Progenitor cell of endocrine pancreas (in vitro differentiated cells): ENCODE results near the gene CCNT2. TPM values are rescaled to one million over a fixed set of nuclear protein-coding genes. Genes with fewer than 3 reads are reported as not detected.
"Not testable (repeated sequence)": the region's sequence is repeated elsewhere in the genome, so short reads cannot be mapped to it uniquely, and the experiment has no call there.

Experiments
- DNase-seq: peaks from one replicate; pipeline ENCODE4 v3.0.0; 2021; ENCODE audit warnings: low spot score; ENCODE audit not compliant: unreplicated experiment
- H3K27ac Mint-ChIP-seq: 2 replicates; pipeline ENCODE4 v1.8.0; 2021; ENCODE audit warnings: mild to moderate bottlenecking, moderate library complexity, mixed read lengths
- H3K27me3 Mint-ChIP-seq: 2 replicates; pipeline ENCODE4 v1.8.0; 2021; ENCODE audit warnings: mixed read lengths
- H3K36me3 Mint-ChIP-seq: 2 replicates; pipeline ENCODE4 v1.8.0; 2022; ENCODE audit warnings: mixed read lengths; ENCODE audit not compliant: insufficient read depth
- H3K4me1 Mint-ChIP-seq: 2 replicates; pipeline ENCODE4 v1.8.0; 2021; ENCODE audit warnings: low read depth, mixed read lengths
- H3K4me3 Mint-ChIP-seq: 2 replicates; pipeline ENCODE4 v1.8.0; 2021; ENCODE audit warnings: low read depth, mild to moderate bottlenecking, moderate library complexity, mixed read lengths
- H3K9me3 Mint-ChIP-seq: 2 replicates; pipeline ENCODE4 v1.8.0; 2021; ENCODE audit warnings: low read depth, mixed read lengths
- total RNA-seq: library from RNA; stranded (reverse); gene quantifications from 2 replicates; pipeline ENCODE4 v1.2.1, GENCODE V29; 2021
- TF ChIP-seq, protein P1 (sequence below): fragments of 200-600 bp; sonication (generic); IDR thresholded peaks from one replicate; pipeline ENCODE4 v1.5.0; 2021; ENCODE audit warnings: antibody characterized with exemption, mild to moderate bottlenecking; ENCODE audit not compliant: unreplicated experiment

The CCNT2 gene
- total RNA-seq, 1 donor from 2014 or later: 74.8 TPM

DNA sequence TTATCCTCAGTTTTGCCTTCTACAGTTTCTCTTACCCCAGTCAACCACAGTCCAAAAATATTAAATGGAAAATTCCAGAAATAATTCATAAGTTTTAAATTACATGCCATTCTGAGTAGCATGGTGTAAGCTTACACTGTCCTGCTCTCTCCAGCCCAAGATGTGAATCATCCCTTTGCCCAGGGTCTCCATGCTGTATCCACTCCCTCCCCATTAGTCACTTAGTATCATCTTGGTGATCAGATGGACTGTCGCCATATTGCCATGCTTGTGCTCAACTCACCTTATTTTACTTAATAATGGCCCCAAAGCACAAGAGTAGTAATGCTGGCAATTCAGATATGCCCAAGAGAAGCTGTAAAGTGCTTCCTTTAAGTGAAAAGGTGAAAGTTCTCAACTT is 18.5 kb upstream of the CCNT2 start:
- no peak for DNase-seq
- Mint-ChIP-seq H3K27ac (no peak overlapping the region), H3K4me3 (no peak overlapping the region), H3K9me3 (peaks cover 2% of the 10 kb centered on the region), H3K36me3 (no peaks in the 10 kb centered on the region), H3K27me3 (no peaks in the 10 kb centered on the region), H3K4me1 (no peaks in the 10 kb centered on the region)
- TF ChIP-seq, protein P1, sequence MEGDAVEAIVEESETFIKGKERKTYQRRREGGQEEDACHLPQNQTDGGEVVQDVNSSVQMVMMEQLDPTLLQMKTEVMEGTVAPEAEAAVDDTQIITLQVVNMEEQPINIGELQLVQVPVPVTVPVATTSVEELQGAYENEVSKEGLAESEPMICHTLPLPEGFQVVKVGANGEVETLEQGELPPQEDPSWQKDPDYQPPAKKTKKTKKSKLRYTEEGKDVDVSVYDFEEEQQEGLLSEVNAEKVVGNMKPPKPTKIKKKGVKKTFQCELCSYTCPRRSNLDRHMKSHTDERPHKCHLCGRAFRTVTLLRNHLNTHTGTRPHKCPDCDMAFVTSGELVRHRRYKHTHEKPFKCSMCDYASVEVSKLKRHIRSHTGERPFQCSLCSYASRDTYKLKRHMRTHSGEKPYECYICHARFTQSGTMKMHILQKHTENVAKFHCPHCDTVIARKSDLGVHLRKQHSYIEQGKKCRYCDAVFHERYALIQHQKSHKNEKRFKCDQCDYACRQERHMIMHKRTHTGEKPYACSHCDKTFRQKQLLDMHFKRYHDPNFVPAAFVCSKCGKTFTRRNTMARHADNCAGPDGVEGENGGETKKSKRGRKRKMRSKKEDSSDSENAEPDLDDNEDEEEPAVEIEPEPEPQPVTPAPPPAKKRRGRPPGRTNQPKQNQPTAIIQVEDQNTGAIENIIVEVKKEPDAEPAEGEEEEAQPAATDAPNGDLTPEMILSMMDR: no peak

DNA sequence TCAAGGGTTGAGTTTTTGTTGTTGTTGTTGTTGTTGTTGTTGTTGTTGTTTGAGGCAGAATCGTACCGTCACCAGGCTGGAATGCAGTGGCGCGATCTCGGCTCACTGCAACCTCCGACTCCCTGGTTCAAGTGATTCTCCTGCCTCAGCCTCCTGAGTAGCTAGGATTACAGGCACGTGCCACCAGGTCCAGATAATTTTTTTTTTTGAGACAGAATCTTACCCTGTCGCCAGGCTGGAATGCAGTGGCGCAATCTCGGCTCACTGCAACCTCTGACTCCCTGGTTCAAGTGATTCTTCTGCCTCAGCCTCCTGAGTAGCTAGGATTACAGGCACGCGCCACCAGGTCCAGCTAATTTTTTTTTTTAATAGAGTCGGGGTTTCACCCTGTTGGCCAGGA is 14.9 kb upstream of the CCNT2 start:
- not testable (repeated sequence) for H3K9me3 Mint-ChIP-seq, H3K36me3 Mint-ChIP-seq, H3K4me3 Mint-ChIP-seq, H3K27ac Mint-ChIP-seq, DNase-seq, H3K27me3 Mint-ChIP-seq, H3K4me1 Mint-ChIP-seq

GRCh38 chr2:134905168-134905567 is 13.5 kb upstream of the CCNT2 start:
- Mint-ChIP-seq H3K4me1 (no peaks in the 10 kb centered on the region), H3K4me3 (no peak overlapping the region), H3K9me3 (peaks cover 7% of the 10 kb centered on the region), H3K36me3 (no peaks in the 10 kb centered on the region), H3K27ac (no peak overlapping the region), H3K27me3 (no peaks in the 10 kb centered on the region)
- TF ChIP-seq, protein P1: no peak
- no peak for DNase-seq

DNA sequence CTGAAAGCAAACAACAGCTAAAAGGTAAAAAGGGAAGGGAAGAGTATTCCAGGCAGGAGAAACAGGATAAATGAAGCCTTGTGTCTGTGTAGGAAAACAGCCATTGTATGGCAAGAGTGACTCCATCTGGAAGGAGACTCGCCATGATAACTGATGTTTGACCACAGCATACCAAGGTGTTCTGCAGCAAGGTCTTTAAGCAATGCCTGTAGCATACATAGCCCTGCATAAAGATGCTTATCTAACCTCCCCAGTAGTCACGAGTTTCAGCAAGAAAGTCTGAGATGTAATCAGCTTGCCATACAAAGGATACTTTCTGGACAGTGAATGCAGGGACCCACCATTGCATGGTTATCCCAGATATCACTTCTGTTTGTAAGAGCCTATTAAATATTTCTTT is 11.9 kb upstream of the CCNT2 start:
- Mint-ChIP-seq H3K27ac (no peak overlapping the region), H3K36me3 (no peaks in the 10 kb centered on the region), H3K4me1 (no peaks in the 10 kb centered on the region), H3K9me3 (peaks cover 7% of the 10 kb centered on the region), H3K27me3 (no peaks in the 10 kb centered on the region), H3K4me3 (no peak overlapping the region)
- no peak for DNase-seq
- TF ChIP-seq, protein P1: no peak

GRCh38 chr2:134907441-134908116 is 11.0 kb upstream of the CCNT2 start:
- not testable (repeated sequence) for H3K4me1 Mint-ChIP-seq, H3K36me3 Mint-ChIP-seq, H3K27ac Mint-ChIP-seq, DNase-seq, H3K4me3 Mint-ChIP-seq, H3K27me3 Mint-ChIP-seq
- H3K9me3 Mint-ChIP-seq: peaks cover 12% of the 10 kb centered on the region

DNA sequence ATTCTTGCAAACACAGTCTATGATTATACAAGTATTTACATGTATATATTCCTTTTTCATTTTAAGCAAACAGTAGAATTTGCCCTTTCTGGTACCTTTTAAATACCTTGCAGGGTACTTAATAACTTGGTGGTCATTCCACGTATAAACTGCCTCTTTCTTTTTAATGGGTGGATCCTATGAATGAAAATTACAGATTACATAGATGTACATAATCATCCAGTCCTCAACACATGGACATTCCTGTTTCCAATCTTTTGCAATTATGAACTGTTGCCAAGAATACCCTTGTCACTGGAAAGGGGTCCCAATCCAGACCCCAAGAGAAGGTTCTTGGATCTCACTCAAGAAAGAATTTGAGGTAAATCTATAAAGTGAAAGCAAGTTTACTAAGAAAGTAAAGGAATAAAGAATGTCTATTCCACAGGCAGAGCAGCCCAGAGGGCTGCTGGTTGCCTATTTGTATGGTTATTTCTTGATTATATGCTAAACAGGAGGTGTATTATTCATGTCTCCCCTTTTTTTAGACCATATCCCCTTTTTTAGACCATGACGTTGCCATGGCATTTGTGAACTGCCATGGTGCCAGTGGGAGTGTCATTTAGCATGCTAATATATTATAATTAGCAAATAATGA is 7.7 kb upstream of the CCNT2 start:
- Mint-ChIP-seq H3K4me3 (no peak overlapping the region), H3K4me1 (no peaks in the 10 kb centered on the region), H3K27ac (no peak overlapping the region), H3K36me3 (peaks cover 5% of the 10 kb centered on the region), H3K9me3 (peaks cover 26% of the 10 kb centered on the region), H3K27me3 (no peaks in the 10 kb centered on the region)
- no peak for DNase-seq
- TF ChIP-seq, protein P1: no peak
